GM12878 (cell line): Measurements from ENCODE around the gene MPZL1. TPM values are rescaled to one million over a fixed set of nuclear protein-coding genes. Genes with fewer than 3 reads are reported as not detected.

ENCODE experiments used
- ATAC-seq: fragments of 200-7000 bp; cut with Tn5 transposase; 3 replicates; pipeline ENCODE4 v1.9.1; 2020; ENCODE audit warnings: mild to moderate bottlenecking, moderate library complexity
- BruUV-seq: library from RNA; stranded (reverse); fragments of 400-500 nt; replicated peaks from 2 replicates; lab custom pipeline; 2021; lab: Mats Ljungman, UMichigan
- CTCF ChIA-PET: fragments of 300-600 bp; sonication (Branson Sonifier 250); formaldehyde crosslinking; extraction: SDS; loops from one replicate; lab custom pipeline; 2021; ENCODE audit warnings: inconsistent platforms; lab: Yijun Ruan, JAX
- POLR2A ChIA-PET: fragments of 350-600 bp; formaldehyde crosslinking; extraction: SDS; loops from one replicate; lab custom pipeline; 2021; ENCODE audit warnings: inconsistent platforms; lab: Charles Lee
- RAD21 ChIA-PET: fragments of 300-600 bp; sonication (Branson Sonifier 250); formaldehyde crosslinking; loops from one replicate; lab custom pipeline; 2023; ENCODE audit warnings: antibody characterized with exemption; ENCODE audit not compliant: unreplicated experiment; lab: Charles Lee
- SMC1A ChIA-PET: fragments of 300-600 bp; sonication (Branson Sonifier 250); formaldehyde crosslinking; loops from one replicate; lab custom pipeline; 2023; ENCODE audit not compliant: unreplicated experiment, uncharacterized antibody; lab: Charles Lee
- DNase-seq: peaks from one replicate; pipeline ENCODE4 v3.0.0-alpha.2; 2011; ENCODE audit warnings: low read depth, low spot score
- FAIRE-seq: peaks from 3 replicates; lab custom pipeline; 2011; peaks lifted over from hg19 to GRCh38; lab: Jason Lieb, UNC
- H2AFZ ChIP-seq: 2 replicates; pipeline ENCODE4 v1.6.0; 2011; ENCODE audit warnings: low read depth, low read length, control low read depth; ENCODE audit not compliant: control insufficient read depth
- H3K27ac ChIP-seq: 2 replicates; pipeline ENCODE4 v1.5.1; 2011; ENCODE audit warnings: control low read depth; ENCODE audit not compliant: control insufficient read depth, insufficient read depth
- H3K27me3 ChIP-seq, 2 experiments: replicated peaks in 1 of 2; 2 replicates each; pipeline versions ENCODE4 v1.6.0 to v1.6.1; 2011; ENCODE audit warnings: low read length in 1 of 2; ENCODE audit not compliant: control insufficient read depth in 2 of 2, insufficient read depth in 2 of 2
- H3K36me3 ChIP-seq, 2 experiments: 2 replicates each; pipeline ENCODE4 v1.5.1; 2011; ENCODE audit warnings: low read length in 1 of 2; ENCODE audit not compliant: control insufficient read depth in 2 of 2, insufficient read depth in 2 of 2
- H3K4me1 ChIP-seq: 2 replicates; pipeline ENCODE4 v1.6.1; 2011; ENCODE audit warnings: mild to moderate bottlenecking, low read length, moderate library complexity, mixed read lengths; ENCODE audit not compliant: control insufficient read depth, insufficient read depth
- H3K4me2 ChIP-seq: 2 replicates; pipeline ENCODE4 v1.6.0; 2011; ENCODE audit warnings: control low read depth; ENCODE audit not compliant: control insufficient read depth, insufficient read depth
- H3K4me3 ChIP-seq: fragments of 200-600 bp; sonication (generic); 2 replicates; pipeline ENCODE4 v1.5.1; 2016
- H3K79me2 ChIP-seq: 2 replicates; pipeline ENCODE4 v1.6.0; 2011; ENCODE audit warnings: low read length; ENCODE audit not compliant: control insufficient read depth, insufficient read depth
- H3K9ac ChIP-seq: 2 replicates; pipeline ENCODE4 v1.8.0; 2011; ENCODE audit warnings: low read length, control low read depth, mixed read lengths; ENCODE audit not compliant: control insufficient read depth, insufficient read depth
- H3K9me3 ChIP-seq: replicated peaks from 3 replicates; pipeline ENCODE4 v1.5.1; 2011; ENCODE audit warnings: mild to moderate bottlenecking, low read length; ENCODE audit not compliant: control insufficient read depth, insufficient read depth
- H4K20me1 ChIP-seq: 2 replicates; pipeline ENCODE4 v1.6.0; 2011; ENCODE audit not compliant: control insufficient read depth, insufficient read depth
- EED ChIP-seq: sonication (generic); IDR thresholded peaks from 2 replicates; pipeline ENCODE4 v1.6.1; 2016; ENCODE audit warnings: antibody characterized with exemption, low read depth
- GABPA ChIP-seq: IDR thresholded peaks from 2 replicates; pipeline ENCODE4 v1.6.1; 2014; ENCODE audit warnings: antibody characterized with exemption, low read depth, mild to moderate bottlenecking, inconsistent platforms
- HDAC2 ChIP-seq: fragments of 200-600 bp; sonication (generic); IDR thresholded peaks from 2 replicates; pipeline ENCODE4 v1.6.1; 2017
- IKZF1 ChIP-seq: fragments of 450-650 bp; conservative IDR thresholded peaks from 2 replicates; pipeline ENCODE4 v1.6.1; 2017; ENCODE audit warnings: antibody characterized with exemption, mild to moderate bottlenecking
- IKZF2 ChIP-seq, 2 experiments: fragments of 450-650 bp; IDR thresholded peaks; 2 replicates each; pipeline ENCODE4 v1.6.1; 2017; ENCODE audit warnings: mild to moderate bottlenecking in 2 of 2, moderate library complexity in 2 of 2
- PAX8 ChIP-seq: fragments of 450-650 bp; IDR thresholded peaks from 2 replicates; pipeline ENCODE4 v1.6.1; 2017; ENCODE audit warnings: mild to moderate bottlenecking, moderate library complexity
- RFX5 ChIP-seq: IDR thresholded peaks from 2 replicates; pipeline ENCODE4 v1.6.1; 2011; ENCODE audit warnings: low read depth, low read length, improper control_type of control experiment
- RUNX3 ChIP-seq: IDR thresholded peaks from 2 replicates; pipeline ENCODE4 v1.6.1; 2012; ENCODE audit warnings: low read length, inconsistent platforms
- ZBTB11 ChIP-seq: fragments of 450-650 bp; formaldehyde crosslinking; IDR thresholded peaks from 2 replicates; pipeline ENCODE4 v1.5.0; 2022; ENCODE audit warnings: mild to moderate bottlenecking, missing genetic modification characterization
- ZNF24 ChIP-seq: fragments of 450-650 bp; IDR thresholded peaks from 2 replicates; pipeline ENCODE4 v1.6.1; 2017; ENCODE audit warnings: antibody characterized with exemption, mild to moderate bottlenecking
- WGBS: methylation state at CpG from one replicate; pipeline ENCODE4 v1.1.6; 2016; ENCODE audit warnings: low lambda C conversion rate; ENCODE audit not compliant: insufficient replicate concordance, insufficient coverage; ENCODE audit errors: missing lambda C conversion rate; 5-methylcytosine and 5-hydroxymethylcytosine counted together
- in situ Hi-C: fragments of 300-500 bp; cut with MboI; formaldehyde crosslinking; loops from 9 replicates; pipeline ENCODE4 v1.14.3; 2018; ENCODE audit warnings: mixed read lengths
- intact Hi-C: fragments of 100-400 bp; cut with micrococcal nuclease; formaldehyde crosslinking; loops from one replicate; pipeline ENCODE4 v1.14.2; 2022; ENCODE audit not compliant: unreplicated experiment
- polyA plus RNA-seq, 11 experiments: library from polyadenylated mRNA; depleted of rRNA in 4 of 11; unstranded in 6 of 11; stranded (reverse) in 5 of 11; fragments of >200 nt; fragmentation: Nextera tagmentation in 4 of 11; fragmentation: Illumina TruSeq in 1 of 11; extraction: Ambion mirVana in 4 of 11; extraction: Trizol in 1 of 11; gene quantifications; 1 replicate in 1 of 11; 2 replicates in 10 of 11; pipeline versions ENCODE4 v1.2.1 to v1.2.3, GENCODE V29; 2011 to 2016; ENCODE audit warnings: inconsistent platforms in 2 of 11, missing spikeins in 2 of 11, low read depth in 1 of 11
- total RNA-seq, 4 experiments: library from RNA; depleted of rRNA in 3 of 4; stranded (reverse); fragments of >200 nt in 3 of 4; fragmentation: Illumina TruSeq in 1 of 4; extraction: Trizol in 1 of 4; gene quantifications; 2 replicates each; pipeline versions ENCODE4 v1.2.1 to v1.2.3, GENCODE V29; 2013 to 2021

MPZL1 gene
- total and polyA plus RNA-seq, 10 of the 15 experiments (the other 5 are each of a cell fraction or from before 2014, with no cell fraction given) = 9.8 to 60.9 (median 45.9) TPM

- TF ChIP-seq ZBTB11 (no peak), GABPA (no peak)
- TF ChIP-seq, all 136 proteins: peak for 0
Observed at GRCh38 chr1:167717351-167717750, 4.4 kb upstream of the MPZL1 start (continued).

- Histone ChIP-seq H3K36me3 (no peaks in the 10 kb centered on the region), H3K27ac (peak overlapping the region; percentile 80), H3K4me1 (peaks cover 25% of the 10 kb centered on the region), H3K27me3 (no peaks in the 10 kb centered on the region), H3K9ac (peak overlapping the region; percentile 66), H4K20me1 (peaks cover 1% of the 10 kb centered on the region; the same call in 1 of the 2 replicates), H3K4me3 (peak overlapping the region; percentile 89), H3K4me2 (peak overlapping the region; percentile 83), H3K9me3 (no peaks in the 10 kb centered on the region), H3K79me2 (peaks cover 25% of the 10 kb centered on the region), H2AFZ (peak overlapping the region; percentile 58)
- ATAC-seq (no peak), DNase-seq (no peak), FAIRE-seq (no peak)
- POLR2A ChIA-PET = interaction anchor here (0.9 to 1.1 kb wide), 3 partner anchors 10 to 217 kb away, joined by 3 read pairs; partner anchors contain the start of genes DCAF6 and MPC2
- SMC1A ChIA-PET = interaction anchor here (0.7 to 5.9 kb wide), 3 partner anchors 34 to 363 kb away, joined by 3 to 34 read pairs (median 3); no protein-coding TSS in a partner anchor
- WGBS = 15% methylated on average over 7 of the region's 7 CpGs
- BruUV-seq = no TSS peak
- CTCF ChIA-PET = interaction anchor here (1.1 to 4.6 kb wide), 2 partner anchors 34 to 363 kb away, joined by 6 to 28 read pairs; no protein-coding TSS in a partner anchor
- no peak for TF ChIP-seq HDAC2
- 0 out of 2 replicates have a peak, but pooled peaks have one; percentile 6 for TF ChIP-seq PAX8
- peak; percentile 33; the same call in 1 of the 2 replicates for TF ChIP-seq EED
- TF ChIP-seq RFX5 = no peak
- peak; percentile 70 to 74 for TF ChIP-seq IKZF2 (IDR thresholded peaks at IDR 0.05)
- TF ChIP-seq RUNX3 = peak; percentile 72
- no peak for TF ChIP-seq ZNF24
- peak; percentile 35; the same call in 1 of the 2 replicates for TF ChIP-seq IKZF1
- RAD21 ChIA-PET = interaction anchor here (1.1 kb wide), 1 partner anchor 215 kb away, joined by 3 read pairs; no protein-coding TSS in a partner anchor
- in situ Hi-C loops (loop anchor here (5.0 kb wide), 1 partner anchor 218 kb away; the partner anchor contains the start of genes DCAF6 and MPC2), intact Hi-C loops (loop anchor here (5.0 to 10.0 kb wide), 2 partner anchors 363 to 1844 kb away; no protein-coding TSS in a partner anchor)
Observed at GRCh38 chr1:167718914-167719691, 2.7 kb upstream of the MPZL1 start.
